Body of pancreas (tissue), 4 donors: ENCODE measurements around the gene CEP192.

Experiments
- POLR2A ChIP-seq, 3 donors: fragments of 450-650 bp; IDR thresholded peaks; one replicate each; pipeline ENCODE4 v1.6.1; 2016; ENCODE audit warnings: antibody characterized with exemption in 3 of 3, mild to moderate bottlenecking in 2 of 3
- TF ChIP-seq, protein P1 (sequence below), 7 experiments: fragments of 450-650 bp in 4 of 7; fragments of 200-600 bp in 3 of 7; sonication (generic) in 3 of 7; IDR thresholded peaks; one replicate each; pipeline ENCODE4 v1.5.1; 2016 to 2019; ENCODE audit warnings: antibody characterized with exemption in 7 of 7

DNA sequence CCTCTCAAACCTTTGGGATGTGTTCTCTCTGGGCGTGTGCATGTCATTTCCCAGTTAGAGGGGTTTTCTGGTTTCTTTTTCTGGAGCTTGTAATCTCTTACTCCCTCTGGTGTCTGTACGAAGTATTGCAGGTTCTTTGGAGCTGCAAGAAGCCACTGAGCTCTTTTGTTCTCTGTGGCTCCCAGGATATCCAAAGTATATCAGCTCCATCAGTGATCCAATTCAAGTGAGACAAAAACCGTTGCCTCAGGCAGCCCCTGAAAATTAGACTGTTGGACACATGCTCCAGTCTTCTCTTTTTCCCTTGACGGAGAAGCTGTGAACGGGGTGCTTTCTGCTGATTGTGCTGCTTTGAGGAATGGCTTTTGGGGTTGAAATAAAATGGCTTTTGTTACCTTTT is 168.4 kb downstream of the CEP192 start:
- TF ChIP-seq POLR2A (IDR thresholded peaks at IDR 0.05) = no peak
- TF ChIP-seq, protein P1, sequence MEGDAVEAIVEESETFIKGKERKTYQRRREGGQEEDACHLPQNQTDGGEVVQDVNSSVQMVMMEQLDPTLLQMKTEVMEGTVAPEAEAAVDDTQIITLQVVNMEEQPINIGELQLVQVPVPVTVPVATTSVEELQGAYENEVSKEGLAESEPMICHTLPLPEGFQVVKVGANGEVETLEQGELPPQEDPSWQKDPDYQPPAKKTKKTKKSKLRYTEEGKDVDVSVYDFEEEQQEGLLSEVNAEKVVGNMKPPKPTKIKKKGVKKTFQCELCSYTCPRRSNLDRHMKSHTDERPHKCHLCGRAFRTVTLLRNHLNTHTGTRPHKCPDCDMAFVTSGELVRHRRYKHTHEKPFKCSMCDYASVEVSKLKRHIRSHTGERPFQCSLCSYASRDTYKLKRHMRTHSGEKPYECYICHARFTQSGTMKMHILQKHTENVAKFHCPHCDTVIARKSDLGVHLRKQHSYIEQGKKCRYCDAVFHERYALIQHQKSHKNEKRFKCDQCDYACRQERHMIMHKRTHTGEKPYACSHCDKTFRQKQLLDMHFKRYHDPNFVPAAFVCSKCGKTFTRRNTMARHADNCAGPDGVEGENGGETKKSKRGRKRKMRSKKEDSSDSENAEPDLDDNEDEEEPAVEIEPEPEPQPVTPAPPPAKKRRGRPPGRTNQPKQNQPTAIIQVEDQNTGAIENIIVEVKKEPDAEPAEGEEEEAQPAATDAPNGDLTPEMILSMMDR (IDR thresholded peaks at IDR 0.05) = peak; percentile 41 to 68 (median 58)
